ENCODE measurements around the gene MBOAT2.

MBOAT2 gene

GRCh38 chr2:8836971-8837794, 166.3 kb downstream of the MBOAT2 start, which contains the start of gene KIDINS220:
TSS of gene KIDINS220 (minus strand) at chr2:8837613. CDS start at chr2:8827093, 10,520 bp downstream.
- no peaks in the 10 kb centered on the region for H3K9me3 ChIP-seq (ENCODE audit: control insufficient read depth, insufficient read depth, low read length)
- H3K27ac ChIP-seq (ENCODE audit: low read depth, low read length) = no peak within 1 kb of the TSS

GRCh38 chr2:8835279-8835678, 168.2 kb downstream of the MBOAT2 start:
- no peaks in the 10 kb centered on the region for H4K20me1 ChIP-seq (ENCODE audit: control insufficient read depth, insufficient read depth, low read depth, low read length)
- peaks cover 7% of the 10 kb centered on the region; the same call in 1 of the 2 replicates for H3K36me3 ChIP-seq (ENCODE audit: control insufficient read depth, low read length)
- H3K27me3 ChIP-seq (ENCODE audit: control insufficient read depth, low read length) = no peaks in the 10 kb centered on the region
- TF ChIP-seq CTCF (IDR thresholded peaks at IDR 0.05; ENCODE audit: low read depth, low read length, poor library complexity, severe bottlenecking) (no peak), EZH2phosphoT487 (IDR thresholded peaks at IDR 0.05; ENCODE audit: borderline replicate concordance, low read length) (no peak)
- no peak overlapping the region for H3K4me3 ChIP-seq (ENCODE audit: low read length)
- H3K9me2 ChIP-seq (replicated peaks; ENCODE audit: control insufficient read depth, low read length) = no peaks in the 10 kb centered on the region
- H3K27ac ChIP-seq (ENCODE audit: low read depth, low read length) = no peak overlapping the region
- H3K4me2 ChIP-seq (ENCODE audit: low read length) = peak overlapping the region; percentile 15; the same call in 1 of the 2 replicates
- no peaks in the 10 kb centered on the region for H3K9me3 ChIP-seq (ENCODE audit: control insufficient read depth, insufficient read depth, low read length)
- H3K4me1 ChIP-seq (ENCODE audit: control insufficient read depth, low read length) = peaks cover 14% of the 10 kb centered on the region
- H3K79me2 ChIP-seq (ENCODE audit: control insufficient read depth, low read length) = peaks cover 61% of the 10 kb centered on the region
- H3F3A ChIP-seq (ENCODE audit: control insufficient read depth, insufficient read depth) = no peaks in the 10 kb centered on the region

More at GRCh38 chr2:8836971-8837794, 166.3 kb downstream of the MBOAT2 start, which contains the start of gene KIDINS220:
- no peaks in the 10 kb centered on the region for H3K9me2 ChIP-seq (replicated peaks; ENCODE audit: control insufficient read depth, low read length)
- H3K36me3 ChIP-seq (ENCODE audit: control insufficient read depth, low read length) = peaks cover 7% of the 10 kb centered on the region; the same call in 1 of the 2 replicates
- peaks cover 43% of the 10 kb centered on the region for H3K79me2 ChIP-seq (ENCODE audit: control insufficient read depth, low read length)
- no peaks in the 10 kb centered on the region for H4K20me1 ChIP-seq (ENCODE audit: control insufficient read depth, insufficient read depth, low read depth, low read length)
- H3K4me2 ChIP-seq (ENCODE audit: low read length) = peak within 1 kb of the TSS; percentile 89
- peaks cover 14% of the 10 kb centered on the region for H3K4me1 ChIP-seq (ENCODE audit: control insufficient read depth, low read length)
- H3K27me3 ChIP-seq (ENCODE audit: control insufficient read depth, low read length) = no peaks in the 10 kb centered on the region
- H3F3A ChIP-seq (ENCODE audit: control insufficient read depth, insufficient read depth) = no peaks in the 10 kb centered on the region
- TF ChIP-seq CTCF (IDR thresholded peaks at IDR 0.05; ENCODE audit: low read depth, low read length, poor library complexity, severe bottlenecking) (no peak), EZH2phosphoT487 (IDR thresholded peaks at IDR 0.05; ENCODE audit: borderline replicate concordance, low read length) (no peak)
- peak within 1 kb of the TSS; percentile 96 for H3K4me3 ChIP-seq (ENCODE audit: low read length)

- no peaks in the 10 kb centered on the region for H3K27me3 ChIP-seq (ENCODE audit: control insufficient read depth, low read length)
- H3K9me2 ChIP-seq (replicated peaks; ENCODE audit: control insufficient read depth, low read length) = no peaks in the 10 kb centered on the region
- peaks cover 7% of the 10 kb centered on the region; the same call in 1 of the 2 replicates for H3K36me3 ChIP-seq (ENCODE audit: control insufficient read depth, low read length)
- no peak overlapping the region for H3K27ac ChIP-seq (ENCODE audit: low read depth, low read length)
- no peaks in the 10 kb centered on the region for H3F3A ChIP-seq (ENCODE audit: control insufficient read depth, insufficient read depth)
- no peak overlapping the region for H3K4me2 ChIP-seq (ENCODE audit: low read length)
- H3K9me3 ChIP-seq (ENCODE audit: control insufficient read depth, insufficient read depth, low read length) = no peaks in the 10 kb centered on the region
- no peak overlapping the region for H3K4me3 ChIP-seq (ENCODE audit: low read length)
- no peaks in the 10 kb centered on the region for H4K20me1 ChIP-seq (ENCODE audit: control insufficient read depth, insufficient read depth, low read depth, low read length)
- TF ChIP-seq CTCF (IDR thresholded peaks at IDR 0.05; ENCODE audit: low read depth, low read length, poor library complexity, severe bottlenecking) = no peak
- TF ChIP-seq EZH2phosphoT487 (IDR thresholded peaks at IDR 0.05; ENCODE audit: borderline replicate concordance, low read length) = no peak
- H3K79me2 ChIP-seq (ENCODE audit: control insufficient read depth, low read length) = peaks cover 71% of the 10 kb centered on the region
- H3K4me1 ChIP-seq (ENCODE audit: control insufficient read depth, low read length) = peaks cover 14% of the 10 kb centered on the region
Observed at GRCh38 chr2:8833853-8834252, 169.6 kb downstream of the MBOAT2 start.
